CD4-positive, alpha-beta T cell treated with Interleukin-21 for 1 hour (primary cell): ENCODE measurements around the gene KCNF1.
A peak's percentile ranks its signal among the peaks of the same experiment; 100 is the strongest.

Experiments used
- DNase-seq: peaks from one replicate; pipeline ENCODE4 v3.0.0-alpha.2; 2020

Gene KCNF1

GRCh38 chr2:10906926-10907625, 4.7 kb upstream of the KCNF1 start:
- no peak for DNase-seq

GRCh38 chr2:10908195-10908594, 3.5 kb upstream of the KCNF1 start:
- no peak for DNase-seq

GRCh38 chr2:10909050-10909995, 2.4 kb upstream of the KCNF1 start:
- peak; percentile 3 for DNase-seq

GRCh38 chr2:10909996-10910341, 1.8 kb upstream of the KCNF1 start:
- no peak for DNase-seq

- no peak for DNase-seq
These were observed 1.1 kb upstream of the KCNF1 start for GRCh38 chr2:10910625-10911024.

- no peak for DNase-seq
These were observed 470 bp downstream of the KCNF1 start for GRCh38 chr2:10912076-10912731.

- DNase-seq = no peak
These were observed 1.2 kb downstream of the KCNF1 start for GRCh38 chr2:10912796-10913455.

GRCh38 chr2:10913501-10914271, 2.0 kb downstream of the KCNF1 start:
- no peak for DNase-seq

- no peak for DNase-seq
These were observed 2.5 kb downstream of the KCNF1 start for GRCh38 chr2:10914272-10914693.

GRCh38 chr2:10915236-10915635, 3.5 kb downstream of the KCNF1 start:
- DNase-seq = no peak

- DNase-seq = no peak
These were observed 4.1 kb downstream of the KCNF1 start for GRCh38 chr2:10915731-10916276.

GRCh38 chr2:10916953-10917352, 5.2 kb downstream of the KCNF1 start:
- DNase-seq = no peak

GRCh38 chr2:10917927-10918326, 6.2 kb downstream of the KCNF1 start:
- no peak for DNase-seq

- DNase-seq = no peak
These were observed 7.1 kb downstream of the KCNF1 start for GRCh38 chr2:10918661-10919409.

GRCh38 chr2:10919410-10919770, 7.7 kb downstream of the KCNF1 start:
- DNase-seq = no peak

GRCh38 chr2:10919771-10920621, 8.3 kb downstream of the KCNF1 start:
- no peak for DNase-seq

GRCh38 chr2:10920764-10921388, 9.1 kb downstream of the KCNF1 start:
- DNase-seq = no peak

- DNase-seq = no peak
These were observed 9.8 kb downstream of the KCNF1 start for GRCh38 chr2:10921525-10921924.

- DNase-seq = no peak
These were observed 10.7 kb downstream of the KCNF1 start for GRCh38 chr2:10922307-10923007.
